Parathyroid adenoma (tissue), 2 donors: ENCODE data around the gene NFIX.

Experiments
- H2AFZ ChIP-seq: fragments of 300-600 bp; sonication (generic); one replicate; pipeline ENCODE4 v1.7.0; 2017; ENCODE audit warnings: antibody characterized with exemption, mild to moderate bottlenecking
- H3K27ac ChIP-seq: fragments of 300-600 bp; sonication (generic); one replicate; pipeline ENCODE4 v1.7.0; 2017
- H3K27me3 ChIP-seq: fragments of 300-600 bp; sonication (generic); one replicate; pipeline ENCODE4 v1.7.0; 2017; ENCODE audit warnings: low read length; ENCODE audit not compliant: control insufficient read depth, insufficient read depth
- H3K36me3 ChIP-seq: fragments of 300-600 bp; sonication (generic); one replicate; pipeline ENCODE4 v1.7.0; 2017; ENCODE audit warnings: low read length; ENCODE audit not compliant: control insufficient read depth, insufficient read depth
- H3K4me1 ChIP-seq: fragments of 300-600 bp; sonication (generic); one replicate; pipeline ENCODE4 v1.7.0; 2017; ENCODE audit warnings: control low read depth
- H3K4me2 ChIP-seq: fragments of 300-600 bp; sonication (generic); one replicate; pipeline ENCODE4 v1.7.0; 2017; ENCODE audit warnings: low read length
- H3K4me3 ChIP-seq: fragments of 300-600 bp; sonication (generic); one replicate; pipeline ENCODE4 v1.7.0; 2017; ENCODE audit warnings: low read depth, low read length
- H3K79me2 ChIP-seq: fragments of 300-600 bp; sonication (generic); one replicate; pipeline ENCODE4 v1.7.0; 2017; ENCODE audit warnings: control low read depth
- H3K9ac ChIP-seq: fragments of 300-600 bp; sonication (generic); one replicate; pipeline ENCODE4 v1.7.0; 2017; ENCODE audit warnings: mild to moderate bottlenecking
- H3K9me3 ChIP-seq: fragments of 300-600 bp; sonication (generic); one replicate; pipeline ENCODE4 v1.7.0; 2017; ENCODE audit warnings: low read length; ENCODE audit not compliant: control insufficient read depth
- CTCF ChIP-seq: fragments of 300-600 bp; sonication (generic); IDR thresholded peaks from one replicate; pipeline ENCODE4 v1.7.0; 2017; ENCODE audit warnings: antibody characterized with exemption, mild to moderate bottlenecking
- donor health status: primary hyperparathyroidism.

The NFIX gene

GRCh38 chr19:13095393-13095784, 100.1 kb downstream of the NFIX start:
- Histone ChIP-seq H2AFZ (no peak overlapping the region), H3K27ac (no peak overlapping the region), H3K9ac (no peak overlapping the region), H3K4me2 (no peak overlapping the region), H3K27me3 (no peaks in the 10 kb centered on the region), H3K4me1 (no peaks in the 10 kb centered on the region), H3K9me3 (no peaks in the 10 kb centered on the region), H3K36me3 (no peaks in the 10 kb centered on the region), H3K4me3 (no peak overlapping the region), H3K79me2 (no peaks in the 10 kb centered on the region)
- no peak for TF ChIP-seq CTCF

- TF ChIP-seq CTCF, result no peak
- Histone ChIP-seq H3K9ac (no peak overlapping the region), H3K4me2 (no peak overlapping the region), H3K27me3 (no peaks in the 10 kb centered on the region), H3K27ac (no peak overlapping the region), H3K36me3 (no peaks in the 10 kb centered on the region), H3K4me3 (no peak overlapping the region), H3K79me2 (no peaks in the 10 kb centered on the region), H3K4me1 (no peaks in the 10 kb centered on the region), H2AFZ (no peak overlapping the region), H3K9me3 (no peaks in the 10 kb centered on the region)
These were observed 101.0 kb downstream of the NFIX start for GRCh38 chr19:13095934-13096927.

- Histone ChIP-seq H3K79me2 (no peaks in the 10 kb centered on the region), H3K4me1 (no peaks in the 10 kb centered on the region), H3K36me3 (no peaks in the 10 kb centered on the region), H3K4me2 (no peak overlapping the region), H3K9ac (no peak overlapping the region), H2AFZ (no peak overlapping the region), H3K27ac (no peak overlapping the region), H3K9me3 (no peaks in the 10 kb centered on the region), H3K4me3 (no peak overlapping the region), H3K27me3 (no peaks in the 10 kb centered on the region)
- TF ChIP-seq CTCF, result no peak
These were observed 101.8 kb downstream of the NFIX start for GRCh38 chr19:13097033-13097462.

- no peak for TF ChIP-seq CTCF
- Histone ChIP-seq H3K36me3 (no peaks in the 10 kb centered on the region), H3K27ac (no peak overlapping the region), H3K4me3 (no peak overlapping the region), H3K27me3 (no peaks in the 10 kb centered on the region), H3K9me3 (no peaks in the 10 kb centered on the region), H3K9ac (no peak overlapping the region), H3K4me2 (peak overlapping the region; percentile 22), H3K4me1 (peaks cover 4% of the 10 kb centered on the region), H3K79me2 (no peaks in the 10 kb centered on the region), H2AFZ (no peak overlapping the region)
These were observed 102.4 kb downstream of the NFIX start for GRCh38 chr19:13097463-13098258.
